ENCODE results near the gene PEPD.

The PEPD gene

DNA sequence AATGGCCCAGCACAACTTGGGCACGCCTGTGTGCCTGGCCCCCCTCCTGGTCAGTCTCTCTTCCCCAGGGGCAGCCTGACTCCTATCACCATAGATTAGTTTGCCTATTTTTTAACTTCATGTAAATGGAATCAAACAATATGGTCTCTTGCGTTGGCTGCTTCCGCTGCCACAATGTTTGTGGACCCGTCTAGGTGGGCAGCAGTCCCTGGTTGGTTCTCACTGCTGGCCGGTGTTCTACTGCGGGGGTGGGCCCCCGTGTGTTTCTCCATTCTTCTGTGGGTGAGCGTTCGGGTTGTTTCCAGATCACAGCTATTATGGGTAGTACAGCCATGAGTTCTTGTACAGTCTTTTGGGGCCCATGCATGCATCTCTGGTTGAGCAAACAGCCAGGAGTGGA is 100.8 kb downstream of the PEPD start:
- CTCF ChIA-PET = interaction anchor here (1.5 to 10.1 kb wide), 4 partner anchors 9 to 350 kb away, joined by 3 to 170 read pairs (median 28); no protein-coding TSS in a partner anchor

DNA sequence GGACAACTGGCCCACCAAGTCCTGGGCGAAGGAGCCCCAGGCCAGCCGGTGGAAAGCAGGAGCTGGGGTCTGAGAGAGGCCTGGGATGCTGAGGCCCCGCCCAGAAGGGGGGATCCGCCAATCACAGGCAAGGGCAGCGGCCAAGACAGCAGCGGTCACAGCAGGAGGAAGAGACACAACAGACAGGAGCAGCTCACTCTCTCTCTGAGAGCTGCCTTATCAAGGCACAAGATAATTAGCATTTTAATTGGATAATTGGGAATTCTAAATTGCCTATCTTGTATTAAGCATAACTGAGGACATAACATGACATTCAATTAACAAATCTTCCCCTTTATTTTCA is 101.8 kb downstream of the PEPD start:
- CTCF ChIA-PET = interaction anchor here (0.7 to 10.1 kb wide), 8 partner anchors 10 to 374 kb away, joined by 3 to 170 read pairs (median 6); no protein-coding TSS in a partner anchor
- TF ChIP-seq CTCF (IDR thresholded peaks at IDR 0.05; ENCODE audit: insufficient read depth, low read length, missing control alignments) = no peak
- POLR2A ChIA-PET = no interaction called here
- H3K4me3 ChIP-seq (ENCODE audit: low read depth, low read length) = no peak overlapping the region
- no peak for DNase-seq (ENCODE audit: low read depth, low spot score)

More for the DNA sequence above, 100.8 kb downstream of the PEPD start:
- no peak overlapping the region for H3K4me3 ChIP-seq (ENCODE audit: low read depth, low read length)
- TF ChIP-seq CTCF (IDR thresholded peaks at IDR 0.05; ENCODE audit: insufficient read depth, low read length, missing control alignments) = no peak
- no peak for DNase-seq (ENCODE audit: low read depth, low spot score)
- POLR2A ChIA-PET = no interaction called here

- ChIA-PET POLR2A (no interaction called here), CTCF (interaction anchor here (0.7 to 10.1 kb wide), 10 partner anchors 11 to 579 kb away, joined by 3 to 170 read pairs (median 5); no protein-coding TSS in a partner anchor)
Measured at GRCh38 chr19:33418871-33419787, 102.5 kb downstream of the PEPD start.

GRCh38 chr19:33418461-33418860 is 103.1 kb downstream of the PEPD start:
- no peak overlapping the region for H3K4me3 ChIP-seq (ENCODE audit: low read depth, low read length)
- CTCF ChIA-PET = interaction anchor here (1.0 to 10.1 kb wide), 7 partner anchors 10 to 580 kb away, joined by 3 to 170 read pairs (median 6); no protein-coding TSS in a partner anchor
- DNase-seq (ENCODE audit: low read depth, low spot score) = no peak
- POLR2A ChIA-PET = no interaction called here
- TF ChIP-seq CTCF (IDR thresholded peaks at IDR 0.05; ENCODE audit: insufficient read depth, low read length, missing control alignments) = no peak

More at GRCh38 chr19:33418871-33419787, 102.5 kb downstream of the PEPD start:
- DNase-seq (ENCODE audit: low read depth, low spot score) = no peak
- H3K4me3 ChIP-seq (ENCODE audit: low read depth, low read length) = no peak overlapping the region
- no peak for TF ChIP-seq CTCF (IDR thresholded peaks at IDR 0.05; ENCODE audit: insufficient read depth, low read length, missing control alignments)

- CTCF ChIA-PET = interaction anchor here (0.7 to 10.1 kb wide), 9 partner anchors 10 to 678 kb away, joined by 3 to 170 read pairs (median 8); no protein-coding TSS in a partner anchor
Measured at GRCh38 chr19:33417751-33418150, 103.8 kb downstream of the PEPD start.

More at GRCh38 chr19:33417751-33418150, 103.8 kb downstream of the PEPD start:
- H3K4me3 ChIP-seq (ENCODE audit: low read depth, low read length) = no peak overlapping the region
- no peak for TF ChIP-seq CTCF (IDR thresholded peaks at IDR 0.05; ENCODE audit: insufficient read depth, low read length, missing control alignments)
- POLR2A ChIA-PET = no interaction called here
- DNase-seq (ENCODE audit: low read depth, low spot score) = no peak
